Ovary (tissue), 9 donors: ENCODE data around the gene ENTR1. TPM values are rescaled to one million over a fixed set of nuclear protein-coding genes. Genes with fewer than 3 reads are reported as not detected.

Experiments
- DNase-seq, 5 donors: peaks; one replicate each; pipeline ENCODE4 v3.0.0-alpha.2; 2019 to 2020
- H3K27ac ChIP-seq, 2 donors: fragments of 200-600 bp; one replicate each; pipeline versions ENCODE4 v1.5.1 to v1.8.0; 2019 to 2022
- H3K27me3 ChIP-seq: fragments of 200-600 bp; one replicate; pipeline ENCODE4 v1.8.0; 2022
- H3K36me3 ChIP-seq: fragments of 200-600 bp; sonication (generic); one replicate; pipeline ENCODE4 v1.5.1; 2019
- H3K4me1 ChIP-seq: one replicate; pipeline ENCODE4 v1.8.1; 2013; ENCODE audit warnings: mild to moderate bottlenecking, moderate library complexity; ENCODE audit not compliant: insufficient read depth
- H3K4me3 ChIP-seq: fragments of 200-600 bp; sonication (generic); one replicate; pipeline ENCODE4 v1.5.1; 2017
- H3K9me3 ChIP-seq, 2 donors: fragments of 200-600 bp in 1 of 2; sonication (generic) in 1 of 2; one replicate each; pipeline versions ENCODE4 v1.5.1 to v1.8.1; 2013 to 2019; ENCODE audit warnings: mild to moderate bottlenecking in 1 of 2, moderate library complexity in 1 of 2
- EP300 ChIP-seq: sonication (generic); formaldehyde crosslinking; IDR thresholded peaks from one replicate; pipeline ENCODE4 v1.6.1; 2017; ENCODE audit warnings: antibody characterized with exemption
- POLR2A ChIP-seq: fragments of 450-650 bp; IDR thresholded peaks from one replicate; pipeline ENCODE4 v1.6.1; 2017; ENCODE audit warnings: antibody characterized with exemption, mild to moderate bottlenecking, moderate library complexity
- WGBS, 3 donors: extraction: QIAGEN DNeasy Blood & Tissue Kit in 1 of 3; methylation state at CpG; one replicate each; pipeline versions ENCODE4 v1.1.5 to v1.1.7; 2013 to 2017; 5-methylcytosine and 5-hydroxymethylcytosine counted together
- intact Hi-C, 4 donors: fragments of 100-400 bp; cut with DNase I; formaldehyde crosslinking; loops; one replicate each; pipeline versions ENCODE4 v1.11.0 to v1.15.1; 2022 to 2023
- polyA plus RNA-seq, 2 donors: library from polyadenylated mRNA; stranded (reverse); fragments of 200-250 nt in 1 of 2; fragments of 350-450 nt in 1 of 2; fragmentation: Illumina TruSeq in 1 of 2; extraction: RNeasy Lipid Tissue Mini Kit (QIAGEN cat#74804) in 1 of 2; gene quantifications; one replicate each; pipeline ENCODE4 v1.2.3, GENCODE V29; 2013 to 2014
- total RNA-seq, 7 donors: library from RNA; depleted of rRNA in 2 of 7; stranded (reverse); fragments of >200 nt in 2 of 7; fragmentation: NEBNext Ultra II Directional in 3 of 7; extraction: Animal tissue kit (Norgen Biotek cat#: 25700) in 3 of 7; gene quantifications; one replicate each; pipeline versions ENCODE4 v1.1.0 to v1.2.4, GENCODE V29; 2016 to 2023
- TF ChIP-seq, protein P1 (sequence below), 3 donors: fragments of 450-650 bp in 2 of 3; fragments of 200-600 bp in 1 of 3; IDR thresholded peaks; one replicate each; pipeline versions ENCODE4 v1.5.1 to v1.8.0; 2016 to 2022; ENCODE audit warnings: antibody characterized with exemption in 3 of 3, mild to moderate bottlenecking in 1 of 3
- donor health status: DM: no; HTN: no; CAD: no; lungs with moderate emphysema.
- donor health status: DM: no; HTN: no; CAD: no.
- donor health status: Bipolar disorder and iron deficiency.
- donor health status: DM: yes; HTN: yes; CAD: no.
- donor health status: DM: no; HTN: no; CAD: no.
- donor health status: DM: yes; HTN: yes; CAD: no.

ENTR1 gene
- total and polyA plus RNA-seq, 9 donors = 19.3 to 52.5 (median 27.2) TPM

GRCh38 chr9:136448655-136449054 is 38.2 kb upstream of the ENTR1 start:
- no peak for DNase-seq
- Histone ChIP-seq H3K27ac (no peak overlapping the region), H3K9me3 (no peaks in the 10 kb centered on the region), H3K36me3 (no peaks in the 10 kb centered on the region), H3K4me1 (no peaks in the 10 kb centered on the region), H3K27me3 (no peaks in the 10 kb centered on the region), H3K4me3 (no peak overlapping the region)
- TF ChIP-seq, protein P1, sequence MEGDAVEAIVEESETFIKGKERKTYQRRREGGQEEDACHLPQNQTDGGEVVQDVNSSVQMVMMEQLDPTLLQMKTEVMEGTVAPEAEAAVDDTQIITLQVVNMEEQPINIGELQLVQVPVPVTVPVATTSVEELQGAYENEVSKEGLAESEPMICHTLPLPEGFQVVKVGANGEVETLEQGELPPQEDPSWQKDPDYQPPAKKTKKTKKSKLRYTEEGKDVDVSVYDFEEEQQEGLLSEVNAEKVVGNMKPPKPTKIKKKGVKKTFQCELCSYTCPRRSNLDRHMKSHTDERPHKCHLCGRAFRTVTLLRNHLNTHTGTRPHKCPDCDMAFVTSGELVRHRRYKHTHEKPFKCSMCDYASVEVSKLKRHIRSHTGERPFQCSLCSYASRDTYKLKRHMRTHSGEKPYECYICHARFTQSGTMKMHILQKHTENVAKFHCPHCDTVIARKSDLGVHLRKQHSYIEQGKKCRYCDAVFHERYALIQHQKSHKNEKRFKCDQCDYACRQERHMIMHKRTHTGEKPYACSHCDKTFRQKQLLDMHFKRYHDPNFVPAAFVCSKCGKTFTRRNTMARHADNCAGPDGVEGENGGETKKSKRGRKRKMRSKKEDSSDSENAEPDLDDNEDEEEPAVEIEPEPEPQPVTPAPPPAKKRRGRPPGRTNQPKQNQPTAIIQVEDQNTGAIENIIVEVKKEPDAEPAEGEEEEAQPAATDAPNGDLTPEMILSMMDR (IDR thresholded peaks at IDR 0.05) = no peak
- TF ChIP-seq POLR2A (no peak), EP300 (no peak)
- 79 to 88% (median 85%) methylated on average over 3 of the region's 3 CpGs for WGBS, 3 donors
- intact Hi-C loops = no loop called here

DNA sequence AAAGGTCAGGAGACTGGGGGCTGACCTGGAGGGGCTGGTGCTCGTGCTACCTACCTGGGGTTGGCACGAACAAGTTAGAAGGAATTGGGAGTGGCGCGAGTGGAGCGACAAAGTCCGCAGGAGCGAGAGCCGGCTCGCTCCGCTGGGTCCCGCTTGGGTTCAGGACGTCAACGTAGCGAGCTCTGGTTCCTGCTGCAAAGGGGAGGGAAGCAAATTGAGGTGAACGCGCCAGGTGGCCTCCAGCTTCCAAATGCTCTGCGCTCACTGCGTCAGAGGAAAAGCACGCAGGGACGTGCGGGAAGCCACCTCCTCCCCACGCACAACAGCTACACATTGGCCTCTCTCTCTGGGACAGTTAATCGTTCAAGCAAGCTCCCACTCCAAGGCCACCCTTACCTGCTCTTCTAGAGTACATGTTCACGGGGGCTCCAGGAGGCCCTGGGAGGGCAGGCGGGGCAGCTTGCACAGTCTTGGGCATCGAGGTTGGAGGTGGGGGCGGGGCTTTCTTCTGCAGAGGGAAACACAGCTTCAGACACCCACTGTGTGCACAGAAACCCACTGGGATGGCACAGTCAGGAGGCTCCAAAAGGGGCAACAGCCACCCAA is 36.9 kb upstream of the ENTR1 start:
- no peak for TF ChIP-seq POLR2A
- Histone ChIP-seq H3K4me1 (no peaks in the 10 kb centered on the region), H3K27ac (no peak overlapping the region), H3K27me3 (no peaks in the 10 kb centered on the region), H3K9me3 (no peaks in the 10 kb centered on the region), H3K36me3 (no peaks in the 10 kb centered on the region), H3K4me3 (no peak overlapping the region)
- no peak for DNase-seq
- 91 to 94% (median 92%) methylated on average over 27 of the region's 27 CpGs for WGBS, 3 donors
- intact Hi-C loops = no loop called here

DNA sequence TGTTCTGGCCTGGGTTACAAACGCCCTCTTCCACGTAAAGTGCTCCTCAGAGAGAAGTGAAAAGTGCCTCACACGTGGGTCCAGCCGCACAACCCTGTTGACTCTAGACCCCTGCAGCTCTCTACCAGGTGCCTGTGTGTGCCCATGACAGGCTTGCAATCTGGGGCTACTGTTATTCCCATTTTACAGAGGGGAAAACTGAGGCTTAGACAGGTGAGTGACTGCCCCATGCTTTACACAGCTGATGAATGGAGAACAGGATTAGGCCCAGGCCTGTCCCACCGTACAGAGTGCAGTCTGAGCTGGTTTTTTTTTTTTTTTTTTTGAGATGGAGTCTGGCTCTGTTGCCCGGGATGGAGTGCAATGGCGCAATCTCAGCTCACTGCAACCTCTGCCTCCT is 35.4 kb upstream of the ENTR1 start:
- H3K27me3 ChIP-seq = no peaks in the 10 kb centered on the region
- no peak overlapping the region for H3K27ac ChIP-seq
- WGBS, 3 donors = 82 to 85% (median 84%) methylated on average over 7 of the region's 7 CpGs
- no peak for TF ChIP-seq POLR2A
- TF ChIP-seq EP300 = no peak
- TF ChIP-seq, protein P1 (IDR thresholded peaks at IDR 0.05) = no peak
- H3K4me1 ChIP-seq = no peaks in the 10 kb centered on the region
- no peaks in the 10 kb centered on the region for H3K9me3 ChIP-seq
- H3K4me3 ChIP-seq = no peak overlapping the region
- no peak for DNase-seq
- intact Hi-C loops = no loop called here
- H3K36me3 ChIP-seq = no peaks in the 10 kb centered on the region

DNA sequence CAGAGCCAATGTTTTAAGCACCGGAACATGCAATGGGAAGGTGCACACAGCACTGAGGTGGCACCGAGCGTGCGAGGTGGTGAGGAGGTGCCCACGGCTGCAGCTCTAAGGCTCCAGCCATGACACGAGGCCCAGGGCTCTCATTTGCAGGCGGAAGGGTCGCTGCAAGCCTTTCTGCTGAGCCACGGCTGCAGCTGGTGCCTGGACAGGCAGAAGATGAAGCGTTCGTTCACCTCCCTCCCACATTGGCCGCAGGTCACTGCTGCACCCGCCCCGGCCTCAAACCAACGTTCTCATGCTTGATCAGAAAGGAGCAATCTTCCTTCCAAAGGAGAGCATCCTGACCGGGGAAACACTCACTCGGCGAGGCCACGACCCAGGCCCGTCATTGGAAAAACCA is 33.7 kb upstream of the ENTR1 start:
- H3K36me3 ChIP-seq = no peaks in the 10 kb centered on the region
- intact Hi-C loops = no loop called here
- WGBS, 3 donors = 87 to 88% (median 88%) methylated on average over 20 of the region's 20 CpGs
- DNase-seq = no peak
- peaks cover 1% of the 10 kb centered on the region for H3K4me1 ChIP-seq
- no peak overlapping the region for H3K4me3 ChIP-seq
- TF ChIP-seq, protein P1 (IDR thresholded peaks at IDR 0.05) = no peak
- no peaks in the 10 kb centered on the region for H3K27me3 ChIP-seq
- H3K27ac ChIP-seq = no peak overlapping the region
- H3K9me3 ChIP-seq = no peaks in the 10 kb centered on the region

DNA sequence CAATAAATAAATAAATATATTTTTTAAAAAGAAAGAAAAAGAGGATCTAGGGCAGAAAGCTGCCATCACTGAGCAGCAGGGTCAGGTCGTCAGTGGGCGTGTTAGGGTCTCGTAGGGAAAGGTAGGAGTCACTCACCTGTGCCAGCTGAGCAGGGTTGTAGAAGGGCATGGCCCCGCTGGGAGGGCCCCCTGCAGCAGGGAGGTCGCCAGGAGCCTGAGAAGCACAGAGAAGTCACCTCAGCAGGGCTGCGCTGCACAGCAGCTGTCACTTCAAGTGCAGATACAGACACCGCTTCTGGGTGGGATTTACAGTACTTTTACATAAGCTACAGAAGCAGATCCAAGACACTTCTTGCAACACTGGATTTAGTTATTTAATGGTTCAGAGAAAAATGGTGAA is 33.3 kb upstream of the ENTR1 start:
- no peaks in the 10 kb centered on the region for H3K36me3 ChIP-seq
- no peak for DNase-seq
- WGBS, 3 donors = 91 to 94% (median 92%) methylated on average over 7 of the region's 7 CpGs

More for the DNA sequence above, 33.3 kb upstream of the ENTR1 start:
- H3K9me3 ChIP-seq = no peaks in the 10 kb centered on the region
- TF ChIP-seq, protein P1 (IDR thresholded peaks at IDR 0.05) = no peak
- H3K27me3 ChIP-seq = no peaks in the 10 kb centered on the region
- no peak overlapping the region for H3K4me3 ChIP-seq
- H3K27ac ChIP-seq = no peak overlapping the region
- peaks cover 2% of the 10 kb centered on the region for H3K4me1 ChIP-seq
- intact Hi-C loops = no loop called here
